GM23338 (cell line): ENCODE measurements around the gene DDX21. TPM values are rescaled to one million over a fixed set of nuclear protein-coding genes. Genes with fewer than 3 reads are reported as not detected.

Source experiments
- ATAC-seq: fragments of 200-7000 bp; cut with Tn5 transposase; 3 replicates; pipeline ENCODE4 v1.9.1; 2020
- DNase-seq: peaks from one replicate; pipeline ENCODE4 v3.0.0-alpha.2; 2015; ENCODE audit warnings: low spot score
- H2AFZ ChIP-seq: fragments of 200-600 bp; sonication (generic); 2 replicates; pipeline ENCODE4 v1.8.0; 2016; ENCODE audit warnings: antibody characterized with exemption, mild to moderate bottlenecking, moderate library complexity
- H3F3A ChIP-seq: fragments of 200-600 bp; sonication (generic); replicated peaks from 2 replicates; pipeline ENCODE4 v1.8.0; 2017; ENCODE audit warnings: antibody characterized with exemption, mixed run types, low read depth
- H3K27ac ChIP-seq: fragments of 200-600 bp; sonication (generic); 2 replicates; pipeline ENCODE4 v1.6.1; 2016; ENCODE audit warnings: low read depth
- H3K27me3 ChIP-seq: fragments of 200-600 bp; sonication (generic); 2 replicates; pipeline ENCODE4 v1.8.0; 2016; ENCODE audit warnings: mild to moderate bottlenecking, mixed run types, moderate library complexity; ENCODE audit not compliant: insufficient read depth
- H3K36me3 ChIP-seq: fragments of 200-600 bp; sonication (generic); 2 replicates; pipeline ENCODE4 v1.8.0; 2016; ENCODE audit warnings: mild to moderate bottlenecking; ENCODE audit not compliant: insufficient read depth
- H3K4me1 ChIP-seq: fragments of 200-600 bp; sonication (generic); 2 replicates; pipeline ENCODE4 v1.8.0; 2016; ENCODE audit warnings: mild to moderate bottlenecking, moderate library complexity; ENCODE audit not compliant: insufficient read depth
- H3K4me2 ChIP-seq: fragments of 200-600 bp; sonication (generic); 2 replicates; pipeline ENCODE4 v1.7.1; 2017; ENCODE audit warnings: mixed run types
- H3K4me3 ChIP-seq: fragments of 200-600 bp; sonication (generic); 2 replicates; pipeline ENCODE4 v1.6.1; 2016; ENCODE audit warnings: mixed run types
- H3K79me2 ChIP-seq: fragments of 200-600 bp; sonication (generic); replicated peaks from 2 replicates; pipeline ENCODE4 v1.8.0; 2017; ENCODE audit warnings: mild to moderate bottlenecking; ENCODE audit not compliant: insufficient read depth
- H3K9me2 ChIP-seq: fragments of 200-600 bp; sonication (generic); 2 replicates; pipeline ENCODE4 v1.8.0; 2017; ENCODE audit not compliant: insufficient read depth
- H4K20me1 ChIP-seq: fragments of 200-600 bp; sonication (generic); replicated peaks from 2 replicates; pipeline ENCODE4 v1.8.0; 2017; ENCODE audit warnings: mild to moderate bottlenecking; ENCODE audit not compliant: insufficient read depth
- H3K27ac Mint-ChIP-seq: 2 replicates; pipeline ENCODE4 v1.8.0; 2020; ENCODE audit warnings: inconsistent platforms, mild to moderate bottlenecking, moderate library complexity, mixed read lengths
- H3K27me3 Mint-ChIP-seq: 3 replicates; pipeline ENCODE4 v1.8.0; 2022; ENCODE audit warnings: low read depth, mild to moderate bottlenecking, moderate library complexity, mixed read lengths, inconsistent platforms; ENCODE audit not compliant: insufficient read depth, poor library complexity
- H3K36me3 Mint-ChIP-seq: 3 replicates; pipeline ENCODE4 v1.8.0; 2021; ENCODE audit warnings: low read depth, mild to moderate bottlenecking, inconsistent platforms, moderate library complexity, mixed read lengths
- H3K4me1 Mint-ChIP-seq: 3 replicates; pipeline ENCODE4 v1.8.0; 2020; ENCODE audit warnings: mild to moderate bottlenecking, inconsistent platforms, mixed read lengths
- H3K4me3 Mint-ChIP-seq: 3 replicates; pipeline ENCODE4 v1.8.0; 2021; ENCODE audit warnings: moderate library complexity, mild to moderate bottlenecking, inconsistent platforms, mixed read lengths
- H3K9me3 Mint-ChIP-seq: 3 replicates; pipeline ENCODE4 v1.8.0; 2020; ENCODE audit warnings: moderate library complexity, mild to moderate bottlenecking, inconsistent platforms, mixed read lengths
- CREB1 ChIP-seq: fragments of 250-450 bp; sonication (Bioruptor Pico); IDR thresholded peaks from 2 replicates; pipeline ENCODE4 v1.5.0; 2020; ENCODE audit warnings: low read depth, mild to moderate bottlenecking, moderate library complexity
- CTCF ChIP-seq, 2 experiments: fragments of 200-600 bp in 1 of 2; sonication (generic) in 1 of 2; conservative IDR thresholded peaks; 2 replicates each; pipeline versions ENCODE4 v1.5.1 to v1.6.1; 2016 to 2017; ENCODE audit warnings: antibody characterized with exemption in 2 of 2, low read depth in 2 of 2, mild to moderate bottlenecking in 2 of 2, moderate library complexity in 1 of 2
- EZH2 ChIP-seq: fragments of 200-600 bp; sonication (generic); IDR thresholded peaks from one replicate; pipeline ENCODE4 v1.8.0; 2017; ENCODE audit warnings: antibody characterized with exemption, mild to moderate bottlenecking, low read depth; ENCODE audit not compliant: unreplicated experiment
- EZH2phosphoT487 ChIP-seq: fragments of 200-600 bp; sonication (generic); IDR thresholded peaks from one replicate; pipeline ENCODE4 v1.8.1; 2018; ENCODE audit warnings: antibody characterized with exemption; ENCODE audit not compliant: unreplicated experiment
- JUNB ChIP-seq: IDR thresholded peaks from one replicate; pipeline ENCODE4 v1.6.1; 2016; ENCODE audit warnings: antibody characterized with exemption; ENCODE audit not compliant: unreplicated experiment
- NANOG ChIP-seq: IDR thresholded peaks from 2 replicates; pipeline ENCODE4 v1.6.1; 2016; ENCODE audit warnings: antibody characterized with exemption, borderline replicate concordance
- POLR2AphosphoS5 ChIP-seq: IDR thresholded peaks from 2 replicates; pipeline ENCODE4 v1.6.1; 2016; ENCODE audit warnings: antibody characterized with exemption, low read depth
- REST ChIP-seq: IDR thresholded peaks from one replicate; pipeline ENCODE4 v1.6.1; 2018; ENCODE audit warnings: antibody characterized with exemption; ENCODE audit not compliant: unreplicated experiment
- STAT1 ChIP-seq: IDR thresholded peaks from one replicate; pipeline ENCODE4 v1.6.1; 2016; ENCODE audit warnings: antibody characterized with exemption; ENCODE audit not compliant: unreplicated experiment
- ZNF114 ChIP-seq: fragments of 250-450 bp; sonication (Bioruptor Pico); IDR thresholded peaks from 2 replicates; pipeline ENCODE4 v1.5.0; 2020; ENCODE audit warnings: mild to moderate bottlenecking, moderate library complexity
- ZNF331 ChIP-seq: fragments of 250-450 bp; sonication (Bioruptor Pico); IDR thresholded peaks from 2 replicates; pipeline ENCODE4 v1.5.0; 2020; ENCODE audit warnings: low read depth, mild to moderate bottlenecking, moderate library complexity
- polyA plus RNA-seq: library from polyadenylated mRNA; unstranded; fragments of >200 nt; fragmentation: Nextera tagmentation; extraction: Ambion mirVana; gene quantifications from 2 replicates; pipeline ENCODE4 v1.2.1, GENCODE V29; 2016
- total RNA-seq: library from RNA; depleted of rRNA; stranded (reverse); fragments of >200 nt; shearing (Covaris generic); gene quantifications from 2 replicates; pipeline ENCODE4 v1.2.3, GENCODE V29; 2014
- TF ChIP-seq, protein P1 (sequence below): fragments of 250-450 bp; sonication (Bioruptor Pico); IDR thresholded peaks from 2 replicates; pipeline ENCODE4 v1.5.0; 2020; ENCODE audit warnings: mild to moderate bottlenecking, moderate library complexity
- TF ChIP-seq, protein P2 (sequence below): IDR thresholded peaks from 2 replicates; pipeline ENCODE4 v1.6.1; 2016; ENCODE audit warnings: antibody characterized with exemption

Gene DDX21
- total and polyA plus RNA-seq, 2 experiments from 2014 or later: 138 to 209 TPM

DNA sequence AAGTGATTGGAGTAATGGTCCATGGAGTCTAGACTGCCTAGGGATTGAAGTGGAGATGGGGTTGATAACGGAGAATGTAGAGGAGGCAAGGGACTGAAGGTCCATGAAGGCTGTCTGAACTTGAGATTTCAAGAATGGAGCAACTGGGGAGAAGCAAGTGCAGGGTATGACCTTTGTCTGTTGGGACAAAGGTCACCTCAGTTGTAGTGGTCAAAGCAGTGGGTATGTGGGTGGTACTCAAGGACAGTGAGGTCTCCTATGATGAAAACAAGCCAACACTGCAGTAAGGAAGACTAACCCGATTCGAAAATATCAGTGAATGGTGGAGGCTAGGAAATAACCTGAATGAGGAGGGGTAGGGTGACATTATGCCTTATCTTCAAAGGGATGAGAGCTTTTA, 5.4 kb upstream of the DDX21 start:
- no peak overlapping the region for H3K4me2 ChIP-seq
- no peak overlapping the region for H3K4me3 ChIP-seq
- H3F3A ChIP-seq: peaks cover 3% of the 10 kb centered on the region; the same call in 1 of the 2 replicates
- no peak for TF ChIP-seq EZH2
- TF ChIP-seq REST: no peak
- TF ChIP-seq STAT1: no peak
- TF ChIP-seq POLR2AphosphoS5: no peak
- TF ChIP-seq CTCF (conservative IDR thresholded peaks at IDR 0.05; ENCODE audit: low read depth in 2 of 2): no peak
- TF ChIP-seq, protein P1, sequence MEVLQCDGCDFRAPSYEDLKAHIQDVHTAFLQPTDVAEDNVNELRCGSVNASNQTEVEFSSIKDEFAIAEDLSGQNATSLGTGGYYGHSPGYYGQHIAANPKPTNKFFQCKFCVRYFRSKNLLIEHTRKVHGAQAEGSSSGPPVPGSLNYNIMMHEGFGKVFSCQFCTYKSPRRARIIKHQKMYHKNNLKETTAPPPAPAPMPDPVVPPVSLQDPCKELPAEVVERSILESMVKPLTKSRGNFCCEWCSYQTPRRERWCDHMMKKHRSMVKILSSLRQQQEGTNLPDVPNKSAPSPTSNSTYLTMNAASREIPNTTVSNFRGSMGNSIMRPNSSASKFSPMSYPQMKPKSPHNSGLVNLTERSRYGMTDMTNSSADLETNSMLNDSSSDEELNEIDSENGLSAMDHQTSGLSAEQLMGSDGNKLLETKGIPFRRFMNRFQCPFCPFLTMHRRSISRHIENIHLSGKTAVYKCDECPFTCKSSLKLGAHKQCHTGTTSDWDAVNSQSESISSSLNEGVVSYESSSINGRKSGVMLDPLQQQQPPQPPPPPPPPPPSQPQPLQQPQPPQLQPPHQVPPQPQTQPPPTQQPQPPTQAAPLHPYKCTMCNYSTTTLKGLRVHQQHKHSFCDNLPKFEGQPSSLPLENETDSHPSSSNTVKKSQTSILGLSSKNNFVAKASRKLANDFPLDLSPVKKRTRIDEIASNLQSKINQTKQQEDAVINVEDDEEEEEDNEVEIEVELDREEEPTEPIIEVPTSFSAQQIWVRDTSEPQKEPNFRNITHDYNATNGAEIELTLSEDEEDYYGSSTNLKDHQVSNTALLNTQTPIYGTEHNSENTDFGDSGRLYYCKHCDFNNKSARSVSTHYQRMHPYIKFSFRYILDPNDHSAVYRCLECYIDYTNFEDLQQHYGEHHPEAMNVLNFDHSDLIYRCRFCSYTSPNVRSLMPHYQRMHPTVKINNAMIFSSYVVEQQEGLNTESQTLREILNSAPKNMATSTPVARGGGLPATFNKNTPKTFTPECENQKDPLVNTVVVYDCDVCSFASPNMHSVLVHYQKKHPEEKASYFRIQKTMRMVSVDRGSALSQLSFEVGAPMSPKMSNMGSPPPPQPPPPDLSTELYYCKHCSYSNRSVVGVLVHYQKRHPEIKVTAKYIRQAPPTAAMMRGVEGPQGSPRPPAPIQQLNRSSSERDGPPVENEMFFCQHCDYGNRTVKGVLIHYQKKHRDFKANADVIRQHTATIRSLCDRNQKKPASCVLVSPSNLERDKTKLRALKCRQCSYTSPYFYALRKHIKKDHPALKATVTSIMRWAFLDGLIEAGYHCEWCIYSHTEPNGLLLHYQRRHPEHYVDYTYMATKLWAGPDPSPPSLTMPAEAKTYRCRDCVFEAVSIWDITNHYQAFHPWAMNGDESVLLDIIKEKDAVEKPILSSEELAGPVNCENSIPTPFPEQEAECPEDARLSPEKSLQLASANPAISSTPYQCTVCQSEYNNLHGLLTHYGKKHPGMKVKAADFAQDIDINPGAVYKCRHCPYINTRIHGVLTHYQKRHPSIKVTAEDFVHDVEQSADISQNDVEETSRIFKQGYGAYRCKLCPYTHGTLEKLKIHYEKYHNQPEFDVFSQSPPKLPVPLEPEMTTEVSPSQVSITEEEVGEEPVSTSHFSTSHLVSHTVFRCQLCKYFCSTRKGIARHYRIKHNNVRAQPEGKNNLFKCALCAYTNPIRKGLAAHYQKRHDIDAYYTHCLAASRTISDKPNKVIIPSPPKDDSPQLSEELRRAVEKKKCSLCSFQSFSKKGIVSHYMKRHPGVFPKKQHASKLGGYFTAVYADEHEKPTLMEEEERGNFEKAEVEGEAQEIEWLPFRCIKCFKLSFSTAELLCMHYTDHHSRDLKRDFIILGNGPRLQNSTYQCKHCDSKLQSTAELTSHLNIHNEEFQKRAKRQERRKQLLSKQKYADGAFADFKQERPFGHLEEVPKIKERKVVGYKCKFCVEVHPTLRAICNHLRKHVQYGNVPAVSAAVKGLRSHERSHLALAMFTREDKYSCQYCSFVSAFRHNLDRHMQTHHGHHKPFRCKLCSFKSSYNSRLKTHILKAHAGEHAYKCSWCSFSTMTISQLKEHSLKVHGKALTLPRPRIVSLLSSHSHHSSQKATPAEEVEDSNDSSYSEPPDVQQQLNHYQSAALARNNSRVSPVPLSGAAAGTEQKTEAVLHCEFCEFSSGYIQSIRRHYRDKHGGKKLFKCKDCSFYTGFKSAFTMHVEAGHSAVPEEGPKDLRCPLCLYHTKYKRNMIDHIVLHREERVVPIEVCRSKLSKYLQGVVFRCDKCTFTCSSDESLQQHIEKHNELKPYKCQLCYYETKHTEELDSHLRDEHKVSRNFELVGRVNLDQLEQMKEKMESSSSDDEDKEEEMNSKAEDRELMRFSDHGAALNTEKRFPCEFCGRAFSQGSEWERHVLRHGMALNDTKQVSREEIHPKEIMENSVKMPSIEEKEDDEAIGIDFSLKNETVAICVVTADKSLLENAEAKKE: no peak
- no peak for TF ChIP-seq JUNB
- no peak for TF ChIP-seq CREB1
- no peak for TF ChIP-seq NANOG
- no peak for TF ChIP-seq ZNF331 (CRISPR knock-in tag)
- TF ChIP-seq EZH2phosphoT487: no peak
- TF ChIP-seq ZNF114 (CRISPR knock-in tag): no peak
- TF ChIP-seq, protein P2, sequence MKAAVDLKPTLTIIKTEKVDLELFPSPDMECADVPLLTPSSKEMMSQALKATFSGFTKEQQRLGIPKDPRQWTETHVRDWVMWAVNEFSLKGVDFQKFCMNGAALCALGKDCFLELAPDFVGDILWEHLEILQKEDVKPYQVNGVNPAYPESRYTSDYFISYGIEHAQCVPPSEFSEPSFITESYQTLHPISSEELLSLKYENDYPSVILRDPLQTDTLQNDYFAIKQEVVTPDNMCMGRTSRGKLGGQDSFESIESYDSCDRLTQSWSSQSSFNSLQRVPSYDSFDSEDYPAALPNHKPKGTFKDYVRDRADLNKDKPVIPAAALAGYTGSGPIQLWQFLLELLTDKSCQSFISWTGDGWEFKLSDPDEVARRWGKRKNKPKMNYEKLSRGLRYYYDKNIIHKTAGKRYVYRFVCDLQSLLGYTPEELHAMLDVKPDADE: no peak
- no peaks in the 10 kb centered on the region; the same call in 1 of the 2 replicates for H4K20me1 ChIP-seq
- H3K9me3 Mint-ChIP-seq: no peaks in the 10 kb centered on the region
- H3K27ac ChIP-seq: no peak overlapping the region
- H3K9me2 ChIP-seq: no peaks in the 10 kb centered on the region
- no peaks in the 10 kb centered on the region for H3K27me3 ChIP-seq
- H3K4me1 Mint-ChIP-seq: no peaks in the 10 kb centered on the region
- ATAC-seq (no peak), DNase-seq (no peak)
- H2AFZ ChIP-seq: no peak overlapping the region
- no peak overlapping the region for H3K4me3 Mint-ChIP-seq
- H3K27me3 Mint-ChIP-seq: peaks cover 1% of the 10 kb centered on the region
- H3K36me3 Mint-ChIP-seq: peaks cover 16% of the 10 kb centered on the region
- H3K79me2 ChIP-seq: peaks cover 10% of the 10 kb centered on the region; the same call in 1 of the 2 replicates
- H3K27ac Mint-ChIP-seq: no peak overlapping the region
- peaks cover 15% of the 10 kb centered on the region for H3K36me3 ChIP-seq
- no peaks in the 10 kb centered on the region for H3K4me1 ChIP-seq
